ENCODE data around the gene GADL1.

GRCh38 chr3:30711867-30712266, 182.6 kb downstream of the GADL1 start:
- no peak for TF ChIP-seq ZNF121 (tag by site-specific recombination; IDR thresholded peaks at IDR 0.05)
- no peak for TF ChIP-seq ZNF302 (tag by site-specific recombination; IDR thresholded peaks at IDR 0.05; ENCODE audit: low read depth)
- TF ChIP-seq ZBTB6 (tag by site-specific recombination; IDR thresholded peaks at IDR 0.05): no peak
- no peak for TF ChIP-seq CTCF (tag by site-specific recombination; IDR thresholded peaks at IDR 0.05)
- TF ChIP-seq SP3 (tag by site-specific recombination; IDR thresholded peaks at IDR 0.05): no peak
- TF ChIP-seq ZNF580 (tag by site-specific recombination; IDR thresholded peaks at IDR 0.05): no peak
- TF ChIP-seq ZNF132 (tag by site-specific recombination; IDR thresholded peaks at IDR 0.05; ENCODE audit: borderline replicate concordance): no peak
- TF ChIP-seq ZSCAN16 (tag by site-specific recombination; IDR thresholded peaks at IDR 0.05): no peak
- no peak for TF ChIP-seq ZSCAN30 (tag by site-specific recombination; IDR thresholded peaks at IDR 0.05)
- no peak for TF ChIP-seq ZBTB21 (tag by site-specific recombination; IDR thresholded peaks at IDR 0.05)
